AG10803 (cell line): ENCODE measurements around the gene SMARCAL1.

Source experiments
- DNase-seq: peaks from one replicate; pipeline ENCODE4 v3.0.0; 2010; ENCODE audit warnings: low read depth
- H3K4me3 ChIP-seq: 2 replicates; pipeline ENCODE4 v1.5.1; 2011; ENCODE audit warnings: mild to moderate bottlenecking, low read length, control low read depth
- CTCF ChIP-seq: conservative IDR thresholded peaks from 2 replicates; pipeline ENCODE4 v1.5.1; 2011; ENCODE audit warnings: mild to moderate bottlenecking, low read length, control low read depth, inconsistent platforms

SMARCAL1 gene

GRCh38 chr2:216463148-216463547 lies 50.9 kb downstream of the SMARCAL1 start:
- TF ChIP-seq CTCF, result no peak
- no peak overlapping the region for H3K4me3 ChIP-seq
- DNase-seq, result no peak

- DNase-seq, result no peak
- no peak for TF ChIP-seq CTCF
- H3K4me3 ChIP-seq, result no peak overlapping the region
These were observed 51.9 kb downstream of the SMARCAL1 start for GRCh38 chr2:216464104-216464720.

- no peak for TF ChIP-seq CTCF
- DNase-seq, result peak; percentile 42
- no peak overlapping the region for H3K4me3 ChIP-seq
These were observed 53.4 kb downstream of the SMARCAL1 start for GRCh38 chr2:216465579-216466195.

GRCh38 chr2:216467845-216468244 lies 55.6 kb downstream of the SMARCAL1 start:
- TF ChIP-seq CTCF, result no peak
- no peak for DNase-seq
- H3K4me3 ChIP-seq, result no peak overlapping the region

- TF ChIP-seq CTCF, result no peak
- no peak for DNase-seq
- no peak overlapping the region for H3K4me3 ChIP-seq
These were observed 57.4 kb downstream of the SMARCAL1 start for GRCh38 chr2:216469661-216470060.

GRCh38 chr2:216473187-216473586 lies 60.9 kb downstream of the SMARCAL1 start:
- no peak overlapping the region for H3K4me3 ChIP-seq
- no peak for TF ChIP-seq CTCF
- no peak for DNase-seq

GRCh38 chr2:216474925-216475670 lies 62.8 kb downstream of the SMARCAL1 start:
- TF ChIP-seq CTCF, result no peak
- DNase-seq, result no peak
- H3K4me3 ChIP-seq, result no peak overlapping the region
